HG03469 (cell line): Measurements from ENCODE around the gene BMERB1.
"Not testable (repeated sequence)": the region's sequence is repeated elsewhere in the genome, so short reads cannot be mapped to it uniquely, and the experiment has no call there.

ENCODE experiments used
- ATAC-seq: cut with Tn5 transposase; IDR thresholded peaks from one replicate; pipeline ENCODE4 v1.9.1; 2021; ENCODE audit warnings: mild to moderate bottlenecking, moderate library complexity, moderate number of reproducible peaks; ENCODE audit not compliant: unreplicated experiment

BMERB1 gene

DNA sequence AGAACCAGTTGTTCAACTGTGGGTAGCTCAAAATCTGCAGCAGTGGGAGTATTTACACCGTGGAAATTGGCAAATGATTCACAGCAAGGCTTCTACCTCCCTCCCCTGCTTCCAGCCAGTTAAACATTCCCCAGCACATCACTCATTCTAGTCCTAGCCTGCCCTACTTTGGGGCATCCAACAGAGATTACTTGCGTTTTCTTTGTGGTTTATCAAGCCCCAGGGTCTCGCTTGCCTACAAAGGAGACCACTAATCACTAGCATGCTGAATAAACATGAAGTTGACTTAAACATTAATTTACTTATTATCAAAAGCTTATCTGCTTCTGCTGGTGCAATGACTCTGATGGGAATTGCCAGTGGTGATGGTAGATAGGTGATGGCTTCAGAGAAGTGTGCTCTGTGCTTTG lies 114.1 kb downstream of the BMERB1 start:
- ATAC-seq, result no peak

DNA sequence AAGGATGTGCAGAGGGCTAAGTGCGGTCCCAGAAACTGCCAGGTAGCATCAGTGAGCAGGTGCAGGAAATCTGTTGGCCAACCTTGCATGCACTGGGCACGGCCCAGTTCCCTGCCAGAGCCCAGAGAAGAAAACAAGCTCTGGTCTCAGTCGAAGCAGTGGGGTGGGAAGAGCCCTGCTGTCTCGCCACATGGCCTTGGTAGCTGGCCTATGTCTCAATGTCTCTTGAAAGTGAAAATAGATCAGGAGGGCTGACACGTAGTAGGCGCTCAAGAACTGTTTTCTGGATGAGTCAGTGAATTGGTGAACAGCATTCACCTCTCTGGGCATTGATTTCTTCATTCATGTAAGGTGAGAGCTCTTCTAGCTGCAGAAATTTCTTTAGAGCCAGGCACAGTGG lies 118.1 kb downstream of the BMERB1 start:
- no peak for ATAC-seq

DNA sequence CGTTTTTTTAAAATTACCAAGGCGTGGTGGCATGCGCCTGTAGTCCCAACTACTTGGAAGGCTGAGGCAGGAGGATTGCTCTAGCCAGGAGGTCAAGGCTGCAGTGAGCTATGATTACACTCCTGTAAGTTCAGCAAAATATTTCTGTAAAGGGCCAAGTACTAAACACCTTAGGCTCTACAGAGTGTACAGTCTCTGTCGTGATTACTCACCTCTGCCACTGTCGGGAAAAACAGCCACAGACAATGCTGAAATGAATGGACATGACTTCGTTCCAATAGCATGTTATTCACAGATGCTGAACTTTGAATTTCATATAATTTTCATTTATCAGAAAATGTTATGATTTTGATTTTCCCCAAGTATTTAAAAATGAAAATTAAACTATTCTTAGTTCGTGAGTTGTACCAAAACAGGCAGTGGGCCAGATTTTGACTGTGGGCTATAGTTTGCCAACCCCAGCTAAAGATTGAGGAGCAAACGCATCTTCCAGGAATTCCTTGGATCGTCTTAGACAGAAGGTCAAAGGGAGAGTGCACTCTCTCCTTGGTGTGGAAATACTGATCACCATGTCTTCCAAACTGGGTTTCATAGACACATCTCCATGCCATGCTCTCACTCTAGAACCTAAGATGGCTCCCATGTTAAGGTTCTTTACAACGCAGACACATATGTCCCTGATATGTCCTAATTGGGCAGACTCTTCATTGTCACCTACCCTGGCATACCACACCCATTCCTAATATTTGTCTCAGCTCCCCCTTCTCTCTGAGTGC lies 119.1 kb downstream of the BMERB1 start:
- no peak for ATAC-seq

DNA sequence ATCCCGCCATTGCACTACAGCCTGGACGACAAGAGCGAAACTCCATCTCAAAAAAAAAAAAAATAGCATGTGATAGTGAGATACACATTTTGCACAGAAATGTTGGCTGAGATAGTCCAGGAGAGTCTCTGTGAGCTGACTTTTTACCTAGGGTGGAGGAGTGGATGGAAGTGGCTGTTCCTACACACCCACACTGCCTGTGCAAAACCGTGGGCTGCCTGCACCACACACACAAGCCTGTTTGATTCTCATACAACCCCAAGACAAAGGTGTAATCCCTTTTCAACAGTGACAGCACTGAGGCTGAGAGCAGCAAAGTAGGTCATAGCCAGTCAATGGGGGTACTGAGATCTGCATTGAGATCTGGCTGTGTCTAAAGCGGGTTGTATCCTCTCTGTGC lies 121.7 kb downstream of the BMERB1 start:
- ATAC-seq, result no peak

DNA sequence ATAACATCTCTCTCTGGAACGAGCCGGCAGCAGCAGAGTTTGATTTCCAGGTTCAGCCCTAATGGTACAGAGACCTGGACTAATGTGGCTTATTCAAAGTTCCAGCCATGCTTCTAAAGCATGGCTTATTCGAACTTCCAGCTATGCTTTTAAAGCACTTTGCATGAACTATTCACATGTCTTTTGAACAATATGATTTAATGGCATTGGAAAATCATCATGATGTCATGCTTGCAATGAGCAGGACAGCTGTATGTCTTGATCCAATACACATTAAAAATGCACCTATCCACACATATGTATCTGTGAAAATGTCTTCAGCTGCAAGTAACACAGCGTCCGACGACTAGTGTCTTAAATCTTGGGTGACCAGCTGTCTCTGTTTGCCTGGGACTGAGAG lies 122.9 kb downstream of the BMERB1 start:
- ATAC-seq, result no peak

DNA sequence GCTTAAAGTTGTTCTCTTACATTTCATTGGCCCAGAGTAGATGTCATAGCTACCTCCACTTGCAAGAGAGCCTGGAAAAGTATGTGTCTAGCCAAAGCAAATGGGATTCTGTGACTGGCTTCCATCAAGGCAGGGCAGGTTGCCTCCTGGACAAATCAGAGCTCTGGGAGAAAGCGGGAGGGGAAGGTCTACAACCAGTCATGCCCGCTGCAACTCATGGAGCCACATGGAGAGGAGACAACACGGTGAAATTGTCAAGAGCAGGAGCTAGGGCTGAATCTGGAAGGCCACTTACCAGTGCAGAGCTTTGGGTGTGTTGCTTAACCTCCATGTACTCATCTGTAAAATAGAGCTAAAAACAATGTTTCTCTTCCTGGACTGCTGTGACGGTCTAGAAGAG lies 124.8 kb downstream of the BMERB1 start:
- ATAC-seq, result no peak

DNA sequence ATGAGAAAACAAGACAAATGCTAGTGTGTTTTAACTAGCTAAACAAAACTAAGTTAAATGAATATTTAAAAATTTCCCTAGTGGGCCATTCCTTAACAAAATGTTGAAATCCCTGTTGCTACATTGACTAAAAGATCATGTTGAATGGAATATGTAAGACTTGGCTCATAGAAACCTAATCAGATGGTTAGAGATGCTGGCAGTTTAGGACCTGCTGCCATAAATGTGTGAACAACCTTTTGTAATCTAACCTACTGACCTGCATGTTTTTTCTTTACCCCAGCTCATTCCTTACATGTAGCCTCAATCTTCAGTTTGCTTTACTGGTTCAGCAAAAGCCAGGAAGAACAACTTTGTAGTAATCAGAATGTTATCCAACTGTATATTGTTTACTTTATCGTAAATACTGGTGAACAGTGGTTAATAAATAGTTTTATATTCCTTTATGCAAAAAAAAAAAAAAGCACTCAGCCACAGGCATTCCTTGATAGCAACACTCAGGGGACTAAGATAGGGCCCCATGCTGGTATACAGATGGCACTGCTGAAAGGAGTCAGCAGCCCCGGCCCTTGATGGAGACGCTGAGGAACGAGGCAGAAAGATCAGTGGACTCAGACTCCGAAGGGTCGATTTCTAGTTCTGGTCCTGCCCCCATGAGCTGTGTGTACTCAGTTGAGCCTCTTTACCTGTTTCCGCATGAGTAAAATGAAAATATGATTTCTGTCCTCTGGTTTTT lies 130.4 kb downstream of the BMERB1 start:
- ATAC-seq, result no peak

DNA sequence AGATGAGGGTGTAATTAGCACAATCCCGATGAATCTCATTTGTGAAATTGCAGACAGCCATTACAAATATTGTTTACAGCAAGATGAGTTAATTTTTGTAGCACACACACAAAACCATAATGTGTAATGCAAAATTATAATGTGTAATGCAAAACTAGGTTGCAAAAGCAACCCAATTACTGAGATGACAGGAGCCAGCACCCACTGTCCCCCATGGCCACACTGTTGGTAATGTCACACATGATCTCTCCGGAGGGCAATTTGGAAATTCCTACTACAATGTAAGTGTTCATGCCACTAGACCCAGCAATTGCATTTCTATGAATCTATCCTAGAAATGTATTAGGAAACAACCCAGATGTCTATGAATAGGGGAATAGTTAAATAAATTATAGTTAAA lies 131.7 kb downstream of the BMERB1 start:
- ATAC-seq, result no peak

DNA sequence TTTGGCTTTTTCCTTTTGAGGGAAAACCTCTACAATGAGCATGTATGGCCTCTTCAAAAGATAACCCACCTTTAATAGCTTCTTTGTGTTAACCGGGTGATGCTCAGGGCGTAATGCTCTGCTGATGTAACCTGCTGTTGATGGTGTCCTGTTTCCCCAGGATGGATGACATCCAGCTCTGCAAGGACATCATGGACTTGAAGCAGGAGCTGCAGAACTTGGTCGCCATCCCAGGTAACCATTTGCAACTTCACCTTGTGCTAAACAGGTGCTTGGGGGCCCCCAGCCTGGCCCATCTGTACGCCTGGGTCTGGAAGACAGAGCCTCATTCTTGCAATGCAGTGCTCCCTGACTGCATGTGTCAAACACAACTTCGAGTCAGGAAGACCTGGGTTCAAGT lies 133.4 kb downstream of the BMERB1 start:
- ATAC-seq, result no peak

DNA sequence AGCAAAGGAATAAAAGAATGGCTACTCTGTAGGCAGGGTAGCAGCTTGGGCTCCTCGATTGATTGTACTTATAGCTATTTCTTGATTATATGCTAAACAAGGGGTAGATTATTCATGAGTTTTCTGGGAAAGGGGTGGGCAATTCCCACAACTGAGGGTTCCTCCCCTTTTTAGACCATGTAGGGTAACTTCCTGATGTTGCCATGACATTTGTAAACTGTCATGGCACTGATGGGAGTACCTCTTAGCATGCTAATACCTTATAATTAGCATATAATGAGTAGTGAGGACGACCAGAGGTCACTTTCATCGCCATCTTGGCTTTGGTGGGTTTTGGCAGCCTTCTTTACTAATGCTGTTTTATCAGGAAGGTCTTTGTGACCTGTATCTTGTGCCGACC lies 136.3 kb downstream of the BMERB1 start:
- ATAC-seq, result not testable (repeated sequence)

DNA sequence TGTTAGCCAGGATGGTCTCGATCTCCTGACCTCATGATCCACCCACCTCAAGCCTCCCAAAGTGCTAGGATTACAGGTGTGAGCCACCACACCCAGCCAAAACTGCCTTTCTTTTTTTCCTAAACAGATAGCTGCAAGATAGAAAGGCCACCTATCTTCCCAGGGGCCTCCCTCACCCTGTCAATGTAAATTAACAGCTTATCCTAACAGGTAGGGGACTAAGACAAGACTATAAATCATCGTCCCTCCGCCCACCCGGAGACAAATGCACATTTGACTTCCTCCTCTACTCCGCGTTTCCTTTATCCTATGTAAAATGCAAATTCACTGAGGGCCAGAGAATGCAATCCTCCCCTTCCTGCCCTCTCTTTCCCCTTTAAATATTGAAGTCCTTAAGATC lies 137.2 kb downstream of the BMERB1 start:
- no peak for ATAC-seq

DNA sequence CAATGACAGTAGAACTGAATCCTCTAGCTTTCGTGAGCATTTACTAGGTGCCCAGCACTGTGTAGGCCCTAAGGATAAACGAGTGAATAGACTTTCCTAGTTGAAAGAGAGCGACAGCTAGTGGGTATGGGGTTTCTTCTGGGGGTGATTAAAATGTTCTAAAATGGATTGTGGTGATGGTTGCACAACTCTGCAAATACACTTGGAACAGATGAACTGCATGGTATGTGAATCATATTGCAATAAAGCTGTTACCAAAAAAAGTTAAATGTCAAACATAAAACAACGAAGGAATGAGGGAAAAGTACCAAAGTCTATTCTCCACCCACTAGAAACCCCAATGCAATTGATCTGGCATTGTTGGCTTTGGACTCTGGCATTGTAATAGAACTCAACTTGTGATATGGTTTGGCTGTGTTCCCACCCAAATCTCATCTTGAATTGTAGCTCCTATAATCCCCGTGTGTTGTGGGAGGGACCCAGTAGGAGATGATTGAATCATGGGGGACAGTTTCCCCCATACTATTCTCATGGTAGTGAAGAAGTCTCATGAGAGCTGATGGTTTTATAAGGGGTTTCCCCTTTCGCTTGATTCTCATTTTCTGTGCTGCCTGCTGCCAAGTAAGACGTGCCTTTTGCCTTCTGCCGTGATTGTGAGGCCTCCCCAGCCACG lies 138.1 kb downstream of the BMERB1 start:
- ATAC-seq, result no peak

DNA sequence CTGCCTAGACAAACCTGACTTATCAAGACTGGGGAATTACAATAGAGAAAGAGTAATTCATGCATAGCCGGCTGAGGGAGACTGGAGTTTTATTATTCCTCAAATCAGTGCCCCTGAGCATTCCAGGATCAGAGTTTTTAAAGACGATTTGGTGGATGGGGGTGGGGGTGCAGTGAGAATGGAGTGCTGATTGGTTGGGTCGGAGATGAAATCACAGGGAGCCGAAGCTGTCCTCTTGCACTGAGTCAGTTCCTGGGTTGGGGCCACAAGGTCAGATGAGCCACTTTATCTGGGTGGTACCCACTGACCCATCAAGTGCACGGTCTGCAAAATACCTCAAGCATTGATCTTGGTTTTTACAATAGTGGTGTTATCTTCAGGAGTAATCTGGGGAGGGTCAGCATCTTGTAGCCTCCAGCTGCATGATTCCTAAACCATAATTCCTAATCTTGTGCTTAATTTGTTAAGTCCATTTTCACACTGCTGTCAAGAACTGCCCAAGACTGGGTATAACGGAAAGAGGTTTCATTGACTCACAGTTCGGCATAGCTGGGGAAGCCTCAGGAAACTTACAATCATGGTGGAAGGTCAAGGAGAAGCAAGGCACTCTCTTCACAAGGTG lies 139.0 kb downstream of the BMERB1 start:
- no peak for ATAC-seq

DNA sequence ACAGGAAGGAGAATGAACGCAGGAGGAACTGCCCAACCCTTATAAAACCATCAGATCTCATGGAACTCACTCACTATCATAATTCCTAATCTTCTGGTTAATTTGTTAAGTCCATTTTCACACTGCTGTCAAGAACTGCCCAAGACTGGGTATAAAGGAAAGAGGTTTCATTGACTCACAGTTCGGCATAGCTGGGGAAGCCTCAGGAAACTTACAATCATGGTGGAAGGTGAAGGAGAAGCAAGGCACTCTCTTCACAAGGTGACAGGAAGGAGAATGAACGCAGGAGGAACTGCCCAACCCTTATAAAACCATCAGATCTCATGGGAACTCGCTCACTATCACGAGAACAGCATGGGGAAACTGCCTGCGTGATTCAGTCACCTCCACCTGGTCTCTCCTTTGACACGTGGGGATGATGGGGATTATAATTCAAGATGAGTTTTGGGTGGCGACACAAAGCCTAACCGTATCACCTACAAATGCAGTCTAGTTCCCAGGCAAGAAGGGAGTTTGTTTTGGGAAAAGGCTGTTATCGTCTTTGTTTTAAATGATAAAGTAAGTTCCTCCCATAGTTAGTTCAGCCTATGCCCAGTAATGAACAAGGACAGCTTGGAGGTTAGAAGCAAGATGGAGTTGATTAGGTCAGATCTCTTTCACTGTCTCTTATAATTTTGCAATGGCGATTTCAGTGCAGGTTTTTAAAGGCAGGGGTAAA lies 139.7 kb downstream of the BMERB1 start:
- ATAC-seq, result not testable (repeated sequence)

DNA sequence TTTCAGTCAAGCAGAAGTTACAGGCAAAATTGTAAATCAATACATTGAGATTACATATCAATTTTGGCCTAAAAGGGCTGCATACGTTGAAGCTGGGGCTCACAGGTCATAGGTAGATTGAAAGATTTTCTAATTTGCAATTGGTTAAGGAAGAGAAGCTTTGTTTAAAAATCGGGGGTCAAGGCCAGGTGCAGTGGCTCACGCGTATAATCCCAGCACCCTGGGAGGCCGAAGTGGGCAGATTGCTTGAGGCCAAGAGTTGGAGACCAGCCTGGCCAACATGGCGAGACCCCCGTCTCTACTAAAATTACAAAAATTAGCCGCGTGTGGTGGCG lies 140.2 kb downstream of the BMERB1 start:
- ATAC-seq, result no peak

DNA sequence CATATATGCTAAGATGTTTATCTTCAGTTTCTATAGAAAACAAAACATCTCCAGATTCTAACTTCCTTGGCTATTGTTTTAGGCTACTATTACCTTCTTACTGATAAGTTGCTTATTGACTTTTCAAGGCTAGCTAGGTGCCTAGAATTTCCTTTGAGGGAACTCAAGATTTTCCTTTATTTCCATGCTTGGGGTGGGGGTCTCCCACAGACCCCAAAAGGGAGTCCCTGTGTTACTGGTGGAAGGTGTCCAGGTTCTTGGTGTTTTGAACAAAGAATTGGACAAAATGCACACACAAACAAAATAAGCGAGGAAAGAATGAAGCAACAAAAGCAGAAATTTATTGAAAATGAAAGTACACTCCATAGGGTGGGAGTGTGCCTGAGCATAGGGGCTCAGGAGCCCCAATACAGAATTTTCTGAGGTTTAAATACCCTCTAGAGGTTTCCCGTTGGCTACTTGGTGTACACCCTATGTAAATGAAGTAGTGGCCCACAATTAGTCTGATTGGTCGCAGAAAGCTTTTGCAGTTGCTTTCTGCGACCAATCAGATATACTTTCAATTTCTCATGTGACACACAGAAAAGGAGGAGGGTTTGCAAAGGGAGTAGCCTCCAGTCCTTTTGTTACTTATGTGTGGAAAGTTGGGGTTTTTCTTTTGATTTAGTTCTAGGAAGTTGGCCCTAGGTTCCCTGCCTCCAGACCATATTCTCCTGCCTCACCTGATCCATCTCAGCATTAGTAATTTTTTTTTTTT lies 141.1 kb downstream of the BMERB1 start:
- no peak for ATAC-seq

DNA sequence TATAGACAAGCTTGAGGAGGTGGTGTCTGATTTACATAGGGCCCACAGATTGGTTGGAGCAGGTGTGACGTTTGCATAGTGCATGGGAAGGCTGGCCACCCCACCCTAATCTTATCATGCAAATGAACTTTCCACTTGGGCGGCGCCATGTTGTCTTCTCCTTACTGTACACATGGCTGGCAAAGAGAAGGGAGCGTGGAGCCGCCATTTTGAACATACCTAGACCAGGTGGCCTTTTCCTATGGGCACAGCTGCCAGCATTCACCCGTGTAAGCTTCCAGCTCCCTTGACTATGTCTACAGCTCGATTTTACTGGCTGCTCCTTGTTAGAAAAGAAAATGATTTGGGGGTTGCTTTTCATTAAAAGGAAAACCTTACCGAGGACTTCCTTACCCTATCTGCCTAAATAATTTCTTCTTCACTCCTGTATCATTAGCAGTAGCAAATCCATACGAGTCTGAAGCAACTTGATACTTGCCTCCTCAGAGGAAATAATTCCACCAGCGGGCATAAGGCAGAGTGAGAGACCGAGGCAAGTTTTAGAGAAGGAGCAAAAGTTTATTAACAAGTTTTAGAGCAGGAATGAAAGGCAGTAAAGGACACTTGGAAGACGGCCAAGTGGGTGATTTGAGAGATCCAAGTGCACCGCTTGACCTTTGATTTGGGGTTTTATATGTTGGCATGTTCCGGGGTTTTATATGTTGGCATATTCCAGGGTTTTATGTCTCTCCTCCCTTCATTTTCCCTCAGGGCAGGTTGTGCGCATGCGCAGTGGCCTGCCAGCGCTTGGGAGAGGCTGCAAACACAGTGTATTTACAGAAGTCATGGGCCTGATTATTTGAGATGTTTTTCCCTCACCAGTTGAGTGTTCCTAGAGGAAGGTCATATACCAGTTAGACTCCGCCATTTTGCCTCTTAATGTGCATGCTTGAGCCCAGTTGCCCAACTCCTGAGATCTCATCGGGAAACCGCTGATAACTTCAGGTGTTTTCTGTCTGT lies 142.9 kb downstream of the BMERB1 start:
- ATAC-seq, result no peak

DNA sequence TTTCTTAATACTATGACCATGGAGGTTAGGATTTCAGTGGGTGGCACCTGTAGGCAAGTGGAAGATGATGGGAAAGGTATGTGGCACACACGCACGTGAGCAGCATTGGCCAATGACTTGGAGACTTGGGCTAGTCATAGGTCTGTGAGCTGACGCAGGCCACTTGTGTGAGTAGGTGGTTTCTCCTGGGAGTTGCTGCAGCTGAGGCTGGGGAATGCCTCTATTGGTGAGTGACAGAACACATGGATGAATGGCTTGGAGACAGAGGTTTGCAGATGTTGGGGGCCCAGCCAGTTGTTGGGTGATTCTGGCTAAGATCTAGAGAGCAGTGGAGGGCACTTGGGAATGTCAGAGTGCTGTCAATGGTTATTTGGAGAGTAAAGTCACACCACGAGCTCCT lies 144.4 kb downstream of the BMERB1 start:
- no peak for ATAC-seq
